Keratinocyte (primary cell): ENCODE data around the gene TRAF3IP3.

Source experiments
- EZH2 ChIP-seq: IDR thresholded peaks from one replicate; pipeline ENCODE4 v1.6.1; 2012; ENCODE audit warnings: inconsistent platforms, mild to moderate bottlenecking, low read length, moderate library complexity
- TF ChIP-seq, protein P1 (sequence below), 3 experiments: IDR thresholded peaks in 1 of 3; conservative IDR thresholded peaks in 1 of 3; optimal IDR thresholded peaks in 1 of 3; 2 replicates in 2 of 3; 3 replicates in 1 of 3; pipeline versions ENCODE3 to v1.5.1; 2011; ENCODE audit warnings: low read length in 3 of 3, mild to moderate bottlenecking in 3 of 3, moderate library complexity in 2 of 3, control low read depth in 1 of 3, inconsistent platforms in 1 of 3; ENCODE audit not compliant: insufficient read depth in 2 of 3; ENCODE audit errors: extremely low read depth in 1 of 3

GRCh38 chr1:209790286-209791193 lies 34.7 kb downstream of the TRAF3IP3 start:
- TF ChIP-seq, protein P1, sequence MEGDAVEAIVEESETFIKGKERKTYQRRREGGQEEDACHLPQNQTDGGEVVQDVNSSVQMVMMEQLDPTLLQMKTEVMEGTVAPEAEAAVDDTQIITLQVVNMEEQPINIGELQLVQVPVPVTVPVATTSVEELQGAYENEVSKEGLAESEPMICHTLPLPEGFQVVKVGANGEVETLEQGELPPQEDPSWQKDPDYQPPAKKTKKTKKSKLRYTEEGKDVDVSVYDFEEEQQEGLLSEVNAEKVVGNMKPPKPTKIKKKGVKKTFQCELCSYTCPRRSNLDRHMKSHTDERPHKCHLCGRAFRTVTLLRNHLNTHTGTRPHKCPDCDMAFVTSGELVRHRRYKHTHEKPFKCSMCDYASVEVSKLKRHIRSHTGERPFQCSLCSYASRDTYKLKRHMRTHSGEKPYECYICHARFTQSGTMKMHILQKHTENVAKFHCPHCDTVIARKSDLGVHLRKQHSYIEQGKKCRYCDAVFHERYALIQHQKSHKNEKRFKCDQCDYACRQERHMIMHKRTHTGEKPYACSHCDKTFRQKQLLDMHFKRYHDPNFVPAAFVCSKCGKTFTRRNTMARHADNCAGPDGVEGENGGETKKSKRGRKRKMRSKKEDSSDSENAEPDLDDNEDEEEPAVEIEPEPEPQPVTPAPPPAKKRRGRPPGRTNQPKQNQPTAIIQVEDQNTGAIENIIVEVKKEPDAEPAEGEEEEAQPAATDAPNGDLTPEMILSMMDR (optimal IDR thresholded peaks at IDR 0.05 in 1 of 3, IDR thresholded peaks at IDR 0.05 in 1 of 3, conservative IDR thresholded peaks at IDR 0.05 in 1 of 3; ENCODE audit: extremely low read depth in 1 of 3, insufficient read depth in 2 of 3, low read length in 3 of 3) = no peak
- TF ChIP-seq EZH2 = no peak
